Chondrocyte (in vitro differentiated cells): Measurements from ENCODE around the gene USP12. TPM values are rescaled to one million over a fixed set of nuclear protein-coding genes. Genes with fewer than 3 reads are reported as not detected.

Source experiments
- DNase-seq: peaks from one replicate; pipeline ENCODE4 v3.0.0; 2021; ENCODE audit warnings: mixed read lengths, low spot score
- H3K27ac Mint-ChIP-seq: one replicate; pipeline ENCODE4 v1.8.0; 2021; ENCODE audit warnings: mild to moderate bottlenecking, moderate library complexity, mixed read lengths; ENCODE audit not compliant: unreplicated experiment
- H3K27me3 Mint-ChIP-seq: 2 replicates; pipeline ENCODE4 v1.8.0; 2021; ENCODE audit warnings: low read depth, mixed read lengths
- H3K36me3 Mint-ChIP-seq: 2 replicates; pipeline ENCODE4 v1.8.0; 2021; ENCODE audit warnings: low read depth, mixed read lengths
- H3K4me1 Mint-ChIP-seq: 2 replicates; pipeline ENCODE4 v1.8.0; 2021; ENCODE audit warnings: low read depth, mild to moderate bottlenecking, mixed read lengths
- H3K4me3 Mint-ChIP-seq: one replicate; pipeline ENCODE4 v1.8.0; 2021; ENCODE audit warnings: mild to moderate bottlenecking, moderate library complexity, mixed read lengths; ENCODE audit not compliant: unreplicated experiment
- H3K9me3 Mint-ChIP-seq: 2 replicates; pipeline ENCODE4 v1.8.0; 2021; ENCODE audit warnings: low read depth, mixed read lengths
- CTCF ChIP-seq: fragments of 200-600 bp; sonication (generic); IDR thresholded peaks from 2 replicates; pipeline ENCODE4 v1.5.0; 2021; ENCODE audit warnings: antibody characterized with exemption, mild to moderate bottlenecking, moderate library complexity
- total RNA-seq: library from RNA; stranded (reverse); gene quantifications from 3 replicates; pipeline ENCODE4 v1.2.1, GENCODE V29; 2021

Gene USP12
- total RNA-seq, 1 donor from 2014 or later = 23.2 TPM

GRCh38 chr13:27133889-27134288 lies 37.7 kb downstream of the USP12 start:
- Mint-ChIP-seq H3K4me3 (no peak overlapping the region), H3K36me3 (no peaks in the 10 kb centered on the region), H3K27ac (no peak overlapping the region), H3K9me3 (peaks cover 6% of the 10 kb centered on the region), H3K4me1 (peaks cover 70% of the 10 kb centered on the region), H3K27me3 (no peaks in the 10 kb centered on the region)
- no peak for TF ChIP-seq CTCF
- DNase-seq = no peak

GRCh38 chr13:27132538-27132937 lies 39.1 kb downstream of the USP12 start:
- H3K36me3 Mint-ChIP-seq = no peaks in the 10 kb centered on the region
- peaks cover 80% of the 10 kb centered on the region for H3K4me1 Mint-ChIP-seq
- no peak for TF ChIP-seq CTCF
- H3K27me3 Mint-ChIP-seq = no peaks in the 10 kb centered on the region
- no peak overlapping the region for H3K27ac Mint-ChIP-seq
- H3K4me3 Mint-ChIP-seq = no peak overlapping the region
- peaks cover 6% of the 10 kb centered on the region for H3K9me3 Mint-ChIP-seq
- no peak for DNase-seq

GRCh38 chr13:27131906-27132305 lies 39.7 kb downstream of the USP12 start:
- H3K36me3 Mint-ChIP-seq = no peaks in the 10 kb centered on the region
- TF ChIP-seq CTCF = no peak
- DNase-seq = no peak
- no peaks in the 10 kb centered on the region for H3K27me3 Mint-ChIP-seq
- H3K4me1 Mint-ChIP-seq = peaks cover 86% of the 10 kb centered on the region
- H3K4me3 Mint-ChIP-seq = no peak overlapping the region
- H3K9me3 Mint-ChIP-seq = peaks cover 6% of the 10 kb centered on the region
- H3K27ac Mint-ChIP-seq = no peak overlapping the region

- peaks cover 6% of the 10 kb centered on the region for H3K9me3 Mint-ChIP-seq
- DNase-seq = no peak
- H3K27me3 Mint-ChIP-seq = no peaks in the 10 kb centered on the region
- H3K27ac Mint-ChIP-seq = peak overlapping the region; percentile 76
- peaks cover 90% of the 10 kb centered on the region for H3K4me1 Mint-ChIP-seq
- no peak for TF ChIP-seq CTCF
- H3K36me3 Mint-ChIP-seq = no peaks in the 10 kb centered on the region
- no peak overlapping the region for H3K4me3 Mint-ChIP-seq
Observed at GRCh38 chr13:27130979-27131623, 40.5 kb downstream of the USP12 start.

- H3K4me1 Mint-ChIP-seq = peaks cover 90% of the 10 kb centered on the region
- peak overlapping the region; percentile 76 for H3K27ac Mint-ChIP-seq
- H3K36me3 Mint-ChIP-seq = no peaks in the 10 kb centered on the region
Observed at GRCh38 chr13:27130223-27130978, 41.2 kb downstream of the USP12 start.

More at GRCh38 chr13:27130223-27130978, 41.2 kb downstream of the USP12 start:
- no peak for DNase-seq
- H3K4me3 Mint-ChIP-seq = no peak overlapping the region
- peaks cover 6% of the 10 kb centered on the region for H3K9me3 Mint-ChIP-seq
- H3K27me3 Mint-ChIP-seq = no peaks in the 10 kb centered on the region
- no peak for TF ChIP-seq CTCF
